ENCODE data around the gene USB1. TPM values are rescaled to one million over a fixed set of nuclear protein-coding genes. Genes with fewer than 3 reads are reported as not detected.

The USB1 gene
- total and polyA plus RNA-seq, 2 donors = 4.5 to 31.4 TPM

GRCh38 chr16:58018803-58019202, 17.6 kb downstream of the USB1 start:
- 91% methylated on average over 7 of the region's 7 CpGs for WGBS
- DNase-seq (ENCODE audit: low read depth in 6 of 9, low spot score in 9 of 9) = no peak
- peaks cover 0 to 10% of the 10 kb centered on the region in 2 donors for H3K4me1 ChIP-seq (ENCODE audit: control insufficient read depth in 2 of 2, insufficient read depth in 2 of 2, low read length in 2 of 2)
- peaks cover 13 to 16% of the 10 kb centered on the region in 2 donors for H3K36me3 ChIP-seq (ENCODE audit: control insufficient read depth in 2 of 2, insufficient read depth in 2 of 2, low read length in 1 of 2)
- H3K9me3 ChIP-seq (ENCODE audit: control insufficient read depth in 2 of 2, insufficient read depth in 1 of 2, low read length in 1 of 2) = peaks cover 0 to 4% of the 10 kb centered on the region in 2 donors
- no peak overlapping the region for H3K27ac ChIP-seq (ENCODE audit: low read depth in 1 of 2, low read length in 1 of 2)
- H3K4me3 ChIP-seq (ENCODE audit: low read length in 2 of 2) = no peak overlapping the region
- peaks cover under 1 to 15% of the 10 kb centered on the region in 2 donors for H3K27me3 ChIP-seq (ENCODE audit: control insufficient read depth in 2 of 2, insufficient read depth in 1 of 2, low read length in 1 of 2)

- Histone ChIP-seq H3K27me3 (ENCODE audit: control insufficient read depth in 2 of 2, insufficient read depth in 1 of 2, low read length in 1 of 2) (peaks cover 9 to 27% of the 10 kb centered on the region in 2 donors), H3K27ac (ENCODE audit: low read depth in 1 of 2, low read length in 1 of 2) (no peak overlapping the region), H3K9me3 (ENCODE audit: control insufficient read depth in 2 of 2, insufficient read depth in 1 of 2, low read length in 1 of 2) (peaks cover 0 to 4% of the 10 kb centered on the region in 2 donors), H3K4me3 (ENCODE audit: low read length in 2 of 2) (no peak overlapping the region), H3K4me1 (ENCODE audit: control insufficient read depth in 2 of 2, insufficient read depth in 2 of 2, low read length in 2 of 2) (peaks cover 5 to 17% of the 10 kb centered on the region in 2 donors), H3K36me3 (ENCODE audit: control insufficient read depth in 2 of 2, insufficient read depth in 2 of 2, low read length in 1 of 2) (peaks cover 13 to 16% of the 10 kb centered on the region in 2 donors)
- 89% methylated on average over 8 of the region's 8 CpGs for WGBS
- no peak for DNase-seq (ENCODE audit: low read depth in 6 of 9, low spot score in 9 of 9)
Observed at GRCh38 chr16:58019866-58020538, 18.8 kb downstream of the USB1 start.

GRCh38 chr16:58020628-58021521, 19.7 kb downstream of the USB1 start:
- Histone ChIP-seq H3K9me3 (ENCODE audit: control insufficient read depth in 2 of 2, insufficient read depth in 1 of 2, low read length in 1 of 2) (peaks cover 0 to 4% of the 10 kb centered on the region in 2 donors), H3K36me3 (ENCODE audit: control insufficient read depth in 2 of 2, insufficient read depth in 2 of 2, low read length in 1 of 2) (peaks cover 13 to 16% of the 10 kb centered on the region in 2 donors), H3K4me3 (ENCODE audit: low read length in 2 of 2) (no peak overlapping the region), H3K27me3 (ENCODE audit: control insufficient read depth in 2 of 2, insufficient read depth in 1 of 2, low read length in 1 of 2) (peaks cover 14 to 36% of the 10 kb centered on the region in 2 donors), H3K4me1 (ENCODE audit: control insufficient read depth in 2 of 2, insufficient read depth in 2 of 2, low read length in 2 of 2) (peaks cover 6 to 22% of the 10 kb centered on the region in 2 donors), H3K27ac (ENCODE audit: low read depth in 1 of 2, low read length in 1 of 2) (no peak overlapping the region)
- WGBS = 74% methylated on average over 8 of the region's 8 CpGs
- peak in 5 of 9 donors; percentile 26 to 68 (median 54) for DNase-seq (ENCODE audit: low read depth in 6 of 9, low spot score in 9 of 9)

GRCh38 chr16:58021661-58022551, 20.7 kb downstream of the USB1 start:
- 93% methylated on average over 8 of the region's 8 CpGs for WGBS
- Histone ChIP-seq H3K36me3 (ENCODE audit: control insufficient read depth in 2 of 2, insufficient read depth in 2 of 2, low read length in 1 of 2) (peaks cover 10 to 16% of the 10 kb centered on the region in 2 donors), H3K27ac (ENCODE audit: low read depth in 1 of 2, low read length in 1 of 2) (no peak overlapping the region), H3K4me3 (ENCODE audit: low read length in 2 of 2) (no peak overlapping the region), H3K4me1 (ENCODE audit: control insufficient read depth in 2 of 2, insufficient read depth in 2 of 2, low read length in 2 of 2) (peaks cover 6 to 27% of the 10 kb centered on the region in 2 donors), H3K9me3 (ENCODE audit: control insufficient read depth in 2 of 2, insufficient read depth in 1 of 2, low read length in 1 of 2) (peaks cover 0 to 6% of the 10 kb centered on the region in 2 donors), H3K27me3 (ENCODE audit: control insufficient read depth in 2 of 2, insufficient read depth in 1 of 2, low read length in 1 of 2) (peaks cover 25 to 46% of the 10 kb centered on the region in 2 donors)
- no peak for DNase-seq (ENCODE audit: low read depth in 6 of 9, low spot score in 9 of 9)

GRCh38 chr16:58022601-58023371, 21.6 kb downstream of the USB1 start:
- WGBS = 66% methylated on average over 18 of the region's 18 CpGs
- H3K4me1 ChIP-seq (ENCODE audit: control insufficient read depth in 2 of 2, insufficient read depth in 2 of 2, low read length in 2 of 2) = peaks cover 6 to 27% of the 10 kb centered on the region in 2 donors
- H3K27ac ChIP-seq (ENCODE audit: low read depth in 1 of 2, low read length in 1 of 2) = no peak overlapping the region

GRCh38 chr16:58024486-58025350, 23.5 kb downstream of the USB1 start:
- peak overlapping the region; percentile 36 to 46 for H3K4me3 ChIP-seq (ENCODE audit: low read length in 2 of 2)
- DNase-seq (ENCODE audit: low read depth in 6 of 9, low spot score in 9 of 9) = peak in 1 of 9 donors; percentile 17
- peaks cover 34 to 69% of the 10 kb centered on the region in 2 donors for H3K27me3 ChIP-seq (ENCODE audit: control insufficient read depth in 2 of 2, insufficient read depth in 1 of 2, low read length in 1 of 2)
- H3K36me3 ChIP-seq (ENCODE audit: control insufficient read depth in 2 of 2, insufficient read depth in 2 of 2, low read length in 1 of 2) = peaks cover 0 to 4% of the 10 kb centered on the region in 2 donors
- WGBS = 18% methylated on average over 57 of the region's 57 CpGs
- no peak overlapping the region for H3K27ac ChIP-seq (ENCODE audit: low read depth in 1 of 2, low read length in 1 of 2)
- H3K4me1 ChIP-seq (ENCODE audit: control insufficient read depth in 2 of 2, insufficient read depth in 2 of 2, low read length in 2 of 2) = peaks cover 6 to 27% of the 10 kb centered on the region in 2 donors
- peaks cover 0 to 6% of the 10 kb centered on the region in 2 donors for H3K9me3 ChIP-seq (ENCODE audit: control insufficient read depth in 2 of 2, insufficient read depth in 1 of 2, low read length in 1 of 2)

More at GRCh38 chr16:58022601-58023371, 21.6 kb downstream of the USB1 start:
- peaks cover 33 to 55% of the 10 kb centered on the region in 2 donors for H3K27me3 ChIP-seq (ENCODE audit: control insufficient read depth in 2 of 2, insufficient read depth in 1 of 2, low read length in 1 of 2)
- DNase-seq (ENCODE audit: low read depth in 6 of 9, low spot score in 9 of 9) = no peak
- peaks cover 6 to 12% of the 10 kb centered on the region in 2 donors for H3K36me3 ChIP-seq (ENCODE audit: control insufficient read depth in 2 of 2, insufficient read depth in 2 of 2, low read length in 1 of 2)
- no peak overlapping the region for H3K4me3 ChIP-seq (ENCODE audit: low read length in 2 of 2)
- H3K9me3 ChIP-seq (ENCODE audit: control insufficient read depth in 2 of 2, insufficient read depth in 1 of 2, low read length in 1 of 2) = peaks cover 0 to 6% of the 10 kb centered on the region in 2 donors

- peaks cover 34 to 69% of the 10 kb centered on the region in 2 donors for H3K27me3 ChIP-seq (ENCODE audit: control insufficient read depth in 2 of 2, insufficient read depth in 1 of 2, low read length in 1 of 2)
- DNase-seq (ENCODE audit: low read depth in 6 of 9, low spot score in 9 of 9) = peak in 7 of 9 donors; percentile 8 to 69 (median 42)
- under 1% methylated on average over 90 of the region's 90 CpGs for WGBS
Observed at GRCh38 chr16:58025351-58026138, 24.3 kb downstream of the USB1 start, which contains the start of gene MMP15. MMP15 (plus strand) TSS chr16:58025754; CDS start chr16:58026351, 597 bp downstream.

More at GRCh38 chr16:58025351-58026138, 24.3 kb downstream of the USB1 start, which contains the start of gene MMP15:
- peak within 1 kb of the TSS; percentile 36 to 46 for H3K4me3 ChIP-seq (ENCODE audit: low read length in 2 of 2)
- peaks cover 0 to 6% of the 10 kb centered on the region in 2 donors for H3K9me3 ChIP-seq (ENCODE audit: control insufficient read depth in 2 of 2, insufficient read depth in 1 of 2, low read length in 1 of 2)
- H3K36me3 ChIP-seq (ENCODE audit: control insufficient read depth in 2 of 2, insufficient read depth in 2 of 2, low read length in 1 of 2) = peaks cover 0 to 4% of the 10 kb centered on the region in 2 donors
- no peak within 1 kb of the TSS for H3K27ac ChIP-seq (ENCODE audit: low read depth in 1 of 2, low read length in 1 of 2)
- H3K4me1 ChIP-seq (ENCODE audit: control insufficient read depth in 2 of 2, insufficient read depth in 2 of 2, low read length in 2 of 2) = peaks cover 6 to 27% of the 10 kb centered on the region in 2 donors

Measured in thymus (tissue), 11 donors.